Stimulated activated CD4-positive, alpha-beta T cell treated with anti-CD3 and anti-CD28 coated beads, Interleukin-1b, Interleukin-23, amount 100 ng/mL, for 1 hour (primary cell): ENCODE results near the gene MAGI2.
"Not testable (repeated sequence)": the region's sequence is repeated elsewhere in the genome, so short reads cannot be mapped to it uniquely, and the experiment has no call there.

Source experiments
- DNase-seq, 2 donors: peaks; one replicate each; pipeline ENCODE4 v3.0.0-alpha.2; 2020; ENCODE audit warnings: low read depth in 2 of 2

MAGI2 gene

GRCh38 chr7:79451580-79451979 lies 1.9 kb downstream of the MAGI2 start:
- no peak for DNase-seq

GRCh38 chr7:79442766-79443165 lies 10.7 kb downstream of the MAGI2 start:
- DNase-seq: not testable (repeated sequence)

GRCh38 chr7:79436378-79436777 lies 17.1 kb downstream of the MAGI2 start:
- no peak for DNase-seq

- DNase-seq: no peak
These were observed 18.6 kb downstream of the MAGI2 start for GRCh38 chr7:79434867-79435266.

GRCh38 chr7:79434098-79434497 lies 19.4 kb downstream of the MAGI2 start:
- no peak for DNase-seq

- DNase-seq: no peak
These were observed 23.1 kb downstream of the MAGI2 start for GRCh38 chr7:79430391-79430790.

- DNase-seq: no peak
These were observed 27.8 kb downstream of the MAGI2 start for GRCh38 chr7:79425665-79426064.

GRCh38 chr7:79421751-79422150 lies 31.7 kb downstream of the MAGI2 start:
- DNase-seq: no peak

- no peak for DNase-seq
These were observed 33.0 kb downstream of the MAGI2 start for GRCh38 chr7:79420464-79420863.

- no peak for DNase-seq
These were observed 38.6 kb downstream of the MAGI2 start for GRCh38 chr7:79414910-79415309.

GRCh38 chr7:79412915-79413314 lies 40.6 kb downstream of the MAGI2 start:
- DNase-seq: no peak

- no peak for DNase-seq
These were observed 41.0 kb downstream of the MAGI2 start for GRCh38 chr7:79412438-79412837.

GRCh38 chr7:79410345-79410744 lies 43.1 kb downstream of the MAGI2 start:
- DNase-seq: no peak

GRCh38 chr7:79407351-79407750 lies 46.1 kb downstream of the MAGI2 start:
- DNase-seq: no peak

- no peak for DNase-seq
These were observed 47.1 kb downstream of the MAGI2 start for GRCh38 chr7:79406371-79406770.

- no peak for DNase-seq
These were observed 48.1 kb downstream of the MAGI2 start for GRCh38 chr7:79405368-79405767.

- DNase-seq: no peak
These were observed 49.6 kb downstream of the MAGI2 start for GRCh38 chr7:79403879-79404278.

- no peak for DNase-seq
These were observed 50.0 kb downstream of the MAGI2 start for GRCh38 chr7:79403451-79403850.

- no peak for DNase-seq
These were observed 52.2 kb downstream of the MAGI2 start for GRCh38 chr7:79401254-79401653.

GRCh38 chr7:79400222-79400621 lies 53.2 kb downstream of the MAGI2 start:
- DNase-seq: no peak

- no peak for DNase-seq
These were observed 55.2 kb downstream of the MAGI2 start for GRCh38 chr7:79398138-79398749.

GRCh38 chr7:79386688-79387422 lies 66.6 kb downstream of the MAGI2 start:
- DNase-seq: no peak

GRCh38 chr7:79381921-79382320 lies 71.5 kb downstream of the MAGI2 start:
- DNase-seq: no peak

- DNase-seq: no peak
These were observed 76.4 kb downstream of the MAGI2 start for GRCh38 chr7:79377097-79377496.
